SK-MEL-5 (cell line): Measurements from ENCODE around the gene SGK1. TPM values are rescaled to one million over a fixed set of nuclear protein-coding genes. Genes with fewer than 3 reads are reported as not detected.

Source experiments
- DNase-seq: peaks from one replicate; pipeline ENCODE4 v3.0.0-alpha.2; 2016; ENCODE audit warnings: low read depth, low spot score
- in situ Hi-C: cut with HindIII; loops from 2 replicates; pipeline ENCODE4 v1.10.0; 2016; ENCODE audit warnings: low sequenced_read_pairs, high pct_unique_total_duplicates, low pct_unique_long_range_greater_than_20kb
- total RNA-seq: library from RNA; depleted of rRNA; stranded (reverse); fragments of >200 nt; shearing (Covaris generic); gene quantifications from 2 replicates; pipeline ENCODE4 v1.2.3, GENCODE V29; 2014

The SGK1 gene
- total RNA-seq, 1 experiment from 2014 or later, result 592 TPM

GRCh38 chr6:134174672-134175531, 143.0 kb downstream of the SGK1 start:
- DNase-seq, result peak; percentile 93
- in situ Hi-C loops, result no loop called here

DNA sequence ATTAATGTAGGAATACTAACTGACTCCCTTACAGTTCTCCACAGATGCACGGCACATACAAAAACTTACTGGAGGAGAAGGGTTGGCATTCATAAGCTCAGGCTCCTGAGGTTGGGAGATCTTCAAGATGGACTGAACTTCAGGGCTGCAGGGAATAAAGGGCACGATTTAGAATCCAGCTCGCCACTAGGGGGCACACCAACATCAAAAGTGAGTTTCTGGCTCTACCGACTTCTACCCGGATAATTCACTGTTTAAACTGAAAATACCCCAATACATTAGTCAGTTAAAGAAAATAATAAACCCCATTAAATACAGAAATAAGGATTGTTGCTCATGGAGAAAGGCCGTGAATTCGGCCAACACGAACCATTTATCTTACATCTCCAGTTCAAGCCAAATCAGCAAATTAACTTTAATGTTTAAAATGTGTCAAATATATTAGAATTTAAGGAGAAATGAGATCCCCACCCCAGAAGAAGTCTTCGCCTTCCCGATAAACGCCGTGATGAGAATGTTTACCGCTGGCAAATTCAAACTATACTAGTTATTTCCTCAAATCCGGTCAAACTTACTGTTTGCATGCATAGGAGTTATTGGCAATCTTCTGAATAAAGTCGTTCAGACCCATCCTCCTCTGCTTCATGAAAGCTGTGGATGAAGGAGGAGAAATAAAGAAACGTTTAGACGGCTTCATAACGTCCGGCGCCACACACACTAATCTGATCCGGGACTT, 143.8 kb downstream of the SGK1 start:
- in situ Hi-C loops, result no loop called here
- peak; percentile 94 for DNase-seq

- in situ Hi-C loops, result no loop called here
- DNase-seq, result peak; percentile 34
Measured at GRCh38 chr6:134173366-134173725, 144.6 kb downstream of the SGK1 start.

DNA sequence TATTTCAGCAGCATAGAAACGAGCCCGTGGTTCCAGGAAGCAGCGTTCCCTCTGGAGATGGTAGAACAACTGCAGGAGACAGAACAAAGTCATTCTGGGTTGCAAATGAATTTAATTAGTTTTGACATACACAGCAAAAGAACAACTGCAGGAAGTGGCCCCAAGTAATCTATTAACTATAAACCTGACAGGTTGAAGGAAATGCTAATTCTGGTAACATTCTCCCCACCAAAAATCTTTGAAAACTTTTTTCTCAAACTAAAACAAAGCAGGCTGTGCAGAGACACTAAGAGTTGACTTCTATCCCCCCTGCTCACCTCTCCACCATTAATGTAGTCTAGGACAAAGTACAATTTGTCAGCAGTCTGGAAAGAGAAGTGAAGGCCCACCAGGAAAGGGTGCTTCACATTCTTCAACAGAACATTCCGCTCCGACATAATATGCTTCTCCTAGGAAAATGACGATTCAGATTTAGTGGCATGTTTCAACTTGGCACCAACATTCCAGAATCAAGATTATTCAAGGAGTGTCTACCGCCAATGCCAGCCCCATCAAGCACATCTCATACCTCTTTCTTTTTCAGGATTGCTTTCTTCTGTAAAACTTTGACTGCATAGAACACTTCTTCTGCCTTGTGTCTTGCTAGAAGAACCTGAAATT, 145.1 kb downstream of the SGK1 start:
- DNase-seq, result peak; percentile 50
- in situ Hi-C loops, result no loop called here

GRCh38 chr6:134172020-134172705, 145.7 kb downstream of the SGK1 start:
- peak; percentile 56 for DNase-seq
- in situ Hi-C loops, result no loop called here

DNA sequence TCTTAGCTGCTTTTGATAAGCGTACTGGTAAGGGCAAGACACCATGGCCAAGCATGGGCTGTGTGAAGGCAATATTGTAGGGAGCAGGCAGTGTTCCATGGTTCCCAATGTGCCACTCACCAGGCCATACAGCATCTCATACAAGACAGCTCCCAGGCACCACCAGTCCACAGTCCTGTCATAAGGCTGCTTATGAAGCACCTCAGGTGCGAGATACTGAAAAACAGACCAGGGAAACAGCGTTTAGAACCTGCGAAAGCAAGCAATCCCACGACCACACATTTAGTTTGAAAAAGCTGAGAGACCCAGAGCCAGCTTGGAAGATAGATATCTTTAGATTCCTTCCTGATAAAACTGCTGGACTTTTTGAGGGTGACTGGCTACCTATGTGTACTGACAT, 146.4 kb downstream of the SGK1 start:
- peak; percentile 64 for DNase-seq
- in situ Hi-C loops, result no loop called here

DNA sequence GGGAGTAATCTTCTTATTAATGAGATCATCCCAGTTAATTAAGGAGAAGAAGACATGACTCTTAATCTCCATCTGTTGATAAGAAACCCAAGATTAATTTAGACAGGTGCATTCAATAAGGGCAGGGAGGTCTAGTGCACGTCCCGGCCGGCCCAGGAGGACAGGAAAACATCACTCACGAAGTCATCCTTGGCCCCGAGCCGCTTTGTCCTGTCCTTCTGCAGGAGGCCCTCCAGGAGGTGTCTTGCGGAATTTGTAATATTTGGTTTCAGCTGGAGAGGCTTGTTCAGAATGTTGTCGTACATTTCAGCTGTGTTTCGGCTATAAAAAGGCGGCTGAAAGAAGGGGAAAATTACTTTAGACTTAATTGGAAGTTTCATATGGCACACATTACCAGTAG, 147.1 kb downstream of the SGK1 start:
- DNase-seq, result peak; percentile 58
- in situ Hi-C loops, result no loop called here

DNA sequence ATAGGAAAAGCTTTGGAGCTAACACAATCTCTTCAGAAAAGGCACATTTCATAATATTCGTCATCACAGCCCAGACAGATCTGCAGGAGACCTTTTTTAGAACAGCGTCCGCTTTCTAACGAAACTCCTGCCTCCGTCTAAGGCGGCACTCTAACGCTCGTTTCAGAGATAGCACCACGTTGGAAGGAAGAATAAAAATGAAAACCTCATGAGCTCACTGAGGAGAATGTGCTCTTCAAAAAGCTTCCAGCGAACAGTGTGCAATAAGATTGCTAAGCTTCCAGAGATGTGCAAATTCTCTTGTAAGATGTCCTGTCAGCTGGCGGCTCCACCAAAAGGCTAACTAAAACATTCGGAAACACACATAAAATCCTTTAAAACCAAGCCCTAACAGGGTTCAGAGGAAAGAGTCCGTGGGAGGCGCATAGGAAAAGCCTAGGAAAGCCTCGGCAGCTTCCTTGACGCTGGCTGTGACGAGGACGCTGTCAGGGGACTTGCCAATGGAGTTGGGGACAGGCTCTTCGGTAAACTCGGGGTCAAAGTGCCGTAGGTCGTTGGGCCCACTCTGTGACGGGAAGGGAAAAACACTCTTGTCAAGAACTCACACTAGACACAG, 147.9 kb downstream of the SGK1 start:
- in situ Hi-C loops, result no loop called here
- peak; percentile 43 for DNase-seq

- DNase-seq, result peak; percentile 19
- in situ Hi-C loops, result no loop called here
Measured at GRCh38 chr6:134168590-134169208, 149.2 kb downstream of the SGK1 start.

DNA sequence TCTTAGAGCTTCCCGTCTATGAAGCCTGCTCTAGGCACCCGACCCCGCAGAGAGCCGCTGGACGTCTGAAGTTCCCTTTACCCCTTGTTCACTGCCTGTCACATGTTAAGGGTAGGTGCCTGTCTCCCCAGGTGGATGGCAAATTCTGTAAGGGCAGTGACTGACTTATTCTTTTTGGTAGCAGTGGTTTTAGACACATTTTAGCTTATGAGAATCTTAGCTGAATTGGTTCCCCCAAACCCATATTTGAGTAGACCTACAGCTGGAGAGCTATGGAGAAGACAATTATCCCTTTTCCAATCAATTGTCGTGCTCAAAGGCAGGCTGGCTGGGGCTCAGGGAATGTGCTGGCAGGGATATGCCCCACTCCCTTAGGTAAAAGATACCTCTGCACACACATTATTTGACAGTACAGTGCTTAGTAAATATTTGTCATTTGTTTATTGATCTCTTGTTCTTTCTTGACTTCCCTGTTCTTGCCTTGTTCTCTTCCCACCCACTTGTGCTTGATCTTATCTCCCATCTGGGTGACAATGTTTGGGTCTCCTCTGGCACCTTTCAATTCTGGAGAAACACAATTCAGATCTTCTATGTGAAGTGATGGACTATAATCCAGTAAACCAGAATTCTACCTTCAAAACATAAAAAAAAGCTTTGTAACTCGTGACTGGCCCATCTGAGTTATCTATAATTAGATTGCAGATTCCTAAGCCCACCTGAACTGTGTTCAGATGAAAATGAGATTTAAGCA, 151.2 kb downstream of the SGK1 start:
- in situ Hi-C loops, result no loop called here

GRCh38 chr6:134165561-134166201, 152.2 kb downstream of the SGK1 start:
- peak; percentile 51 for DNase-seq
- in situ Hi-C loops, result no loop called here

More for the DNA sequence above, 151.2 kb downstream of the SGK1 start:
- peak; percentile 60 for DNase-seq

GRCh38 chr6:134164300-134164699, 153.6 kb downstream of the SGK1 start:
- no peak for DNase-seq
- in situ Hi-C loops, result no loop called here

GRCh38 chr6:134162932-134163331, 155.0 kb downstream of the SGK1 start:
- in situ Hi-C loops, result no loop called here

GRCh38 chr6:134161041-134161440, 156.9 kb downstream of the SGK1 start:
- in situ Hi-C loops, result no loop called here
- no peak for DNase-seq

More at GRCh38 chr6:134162932-134163331, 155.0 kb downstream of the SGK1 start:
- no peak for DNase-seq

GRCh38 chr6:134152767-134153485, 165.0 kb downstream of the SGK1 start:
- DNase-seq, result no peak
- in situ Hi-C loops, result no loop called here
